Measurements from ENCODE around the gene POLR2L. TPM values are rescaled to one million over a fixed set of nuclear protein-coding genes. Genes with fewer than 3 reads are reported as not detected.

Gene POLR2L
- total and polyA plus RNA-seq, 2 of the 13 experiments (the other 11 are each of a cell fraction or from before 2014, with no cell fraction given): 104 to 114 TPM

DNA sequence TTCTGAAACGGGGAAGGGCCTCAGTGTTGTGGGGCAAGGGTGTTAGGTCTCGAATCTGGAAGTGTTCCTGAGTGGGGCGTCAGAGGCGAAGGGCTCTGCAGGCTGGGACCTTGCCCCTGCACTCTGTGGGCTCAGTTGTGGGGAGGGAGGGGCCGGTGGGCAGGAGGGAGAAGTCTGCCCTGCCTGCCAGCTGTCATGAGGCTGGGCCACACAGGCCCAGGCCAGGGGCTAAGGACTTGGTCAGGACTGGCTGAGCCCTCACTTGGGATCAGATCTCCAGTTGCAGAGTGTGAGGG is 14.5 kb downstream of the POLR2L start, which contains the start of gene CRACR2B:
TSS of gene CRACR2B (plus strand) at position 23 of the 296 bp plus-strand sequence. CDS start 689 bp downstream, outside the sequence.
- Histone ChIP-seq H3K27me3 (ENCODE audit: control insufficient read depth in 1 of 2, insufficient read depth in 2 of 2, low read length in 2 of 2) (no peaks in the 10 kb centered on the region), H3K27ac (ENCODE audit: extremely low read length, insufficient read depth, low read length) (peak within 1 kb of the TSS; percentile 77), H3K4me2 (ENCODE audit: low read depth, low read length) (peak within 1 kb of the TSS; percentile 91), H3K36me3 (replicated peaks in 1 of 2; ENCODE audit: control insufficient read depth in 1 of 2, insufficient read depth in 2 of 2, low read length in 2 of 2) (peaks cover 1 to 12% of the 10 kb centered on the region in 2 experiments; a peak in 2 of 5 replicates), H3K9me3 (ENCODE audit: low read length) (no peaks in the 10 kb centered on the region), H4K20me1 (ENCODE audit: insufficient read depth, low read length) (no peaks in the 10 kb centered on the region), H2AFZ (ENCODE audit: low read length) (no peak within 1 kb of the TSS), H3K9ac (ENCODE audit: insufficient read depth, low read depth, low read length) (peak within 1 kb of the TSS; percentile 74), H3K79me2 (ENCODE audit: insufficient read depth, low read length) (no peaks in the 10 kb centered on the region), H3K4me1 (ENCODE audit: insufficient read depth, low read length) (peaks cover 70% of the 10 kb centered on the region), H3K4me3 (replicated peaks in 1 of 3; ENCODE audit: insufficient read depth in 1 of 3, low read depth in 2 of 3, low read length in 3 of 3) (peak within 1 kb of the TSS; percentile 69 to 83 (median 80))
- ChIA-PET POLR2A (interaction anchor here (1.8 to 16.1 kb wide), 3 partner anchors 9 to 19 kb away, joined by 9 to 264 read pairs (median 141); partner anchors contain the start of genes PNPLA2, POLR2L, RPLP2 and TSPAN4), CTCF (ENCODE audit: low intra/inter-chr PET ratio, low total read pairs) (no interaction called here)
- FAIRE-seq (no peak), ATAC-seq (peak; percentile 7), DNase-seq (ENCODE audit: low spot score) (no peak)
- intact Hi-C loops (cut with micrococcal nuclease; ENCODE audit: unreplicated experiment): no loop called here
- in situ Hi-C loops (cut with HindIII; ENCODE audit: extremely low pct_ligation_motif_present, low pct_unique_long_range_greater_than_20kb): no loop called here
- TF ChIP-seq HNRNPL (IDR thresholded peaks at IDR 0.05; ENCODE audit: low read depth, low read length) (0 out of 2 replicates have a peak, but pooled peaks have one; percentile 32), ZMAT3 (CRISPR knock-in tag; conservative IDR thresholded peaks at IDR 0.05) (0 out of 2 replicates have a peak, but pooled peaks have one; percentile 22), ZNF224 (CRISPR knock-in tag; IDR thresholded peaks at IDR 0.05) (0 out of 2 replicates have a peak, but pooled peaks have one; percentile 12), ZSCAN25 (CRISPR knock-in tag; IDR thresholded peaks at IDR 0.05) (0 out of 2 replicates have a peak, but pooled peaks have one; percentile 41), EEA1 (CRISPR knock-in tag; IDR thresholded peaks at IDR 0.05; ENCODE audit: borderline replicate concordance) (0 out of 2 replicates have a peak, but pooled peaks have one; percentile 4), ZNF230 (CRISPR knock-in tag; IDR thresholded peaks at IDR 0.05) (0 out of 2 replicates have a peak, but pooled peaks have one; percentile 52), NCOA2 (CRISPR knock-in tag; IDR thresholded peaks at IDR 0.05) (no peak), PAX8 (CRISPR knock-in tag; IDR thresholded peaks at IDR 0.05; ENCODE audit: borderline replicate concordance) (no peak), NPAS2 (CRISPR knock-in tag; IDR thresholded peaks at IDR 0.05; ENCODE audit: borderline replicate concordance) (0 out of 2 replicates have a peak, but pooled peaks have one; percentile 32), NFKBIZ (CRISPR knock-in tag; IDR thresholded peaks at IDR 0.05) (no peak), ZNF225 (CRISPR knock-in tag; IDR thresholded peaks at IDR 0.05) (0 out of 2 replicates have a peak, but pooled peaks have one; percentile 14), ZNF678 (CRISPR knock-in tag; IDR thresholded peaks at IDR 0.05) (0 out of 2 replicates have a peak, but pooled peaks have one; percentile 3)
- TF ChIP-seq, protein P1, sequence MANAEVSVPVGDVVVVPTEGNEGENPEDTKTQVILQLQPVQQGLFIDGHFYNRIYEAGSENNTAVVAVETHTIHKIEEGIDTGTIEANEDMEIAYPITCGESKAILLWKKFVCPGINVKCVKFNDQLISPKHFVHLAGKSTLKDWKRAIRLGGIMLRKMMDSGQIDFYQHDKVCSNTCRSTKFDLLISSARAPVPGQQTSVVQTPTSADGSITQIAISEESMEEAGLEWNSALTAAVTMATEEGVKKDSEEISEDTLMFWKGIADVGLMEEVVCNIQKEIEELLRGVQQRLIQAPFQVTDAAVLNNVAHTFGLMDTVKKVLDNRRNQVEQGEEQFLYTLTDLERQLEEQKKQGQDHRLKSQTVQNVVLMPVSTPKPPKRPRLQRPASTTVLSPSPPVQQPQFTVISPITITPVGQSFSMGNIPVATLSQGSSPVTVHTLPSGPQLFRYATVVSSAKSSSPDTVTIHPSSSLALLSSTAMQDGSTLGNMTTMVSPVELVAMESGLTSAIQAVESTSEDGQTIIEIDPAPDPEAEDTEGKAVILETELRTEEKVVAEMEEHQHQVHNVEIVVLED (CRISPR knock-in tag; IDR thresholded peaks at IDR 0.05; ENCODE audit: borderline replicate concordance): no peak
- TF ChIP-seq, protein P2, sequence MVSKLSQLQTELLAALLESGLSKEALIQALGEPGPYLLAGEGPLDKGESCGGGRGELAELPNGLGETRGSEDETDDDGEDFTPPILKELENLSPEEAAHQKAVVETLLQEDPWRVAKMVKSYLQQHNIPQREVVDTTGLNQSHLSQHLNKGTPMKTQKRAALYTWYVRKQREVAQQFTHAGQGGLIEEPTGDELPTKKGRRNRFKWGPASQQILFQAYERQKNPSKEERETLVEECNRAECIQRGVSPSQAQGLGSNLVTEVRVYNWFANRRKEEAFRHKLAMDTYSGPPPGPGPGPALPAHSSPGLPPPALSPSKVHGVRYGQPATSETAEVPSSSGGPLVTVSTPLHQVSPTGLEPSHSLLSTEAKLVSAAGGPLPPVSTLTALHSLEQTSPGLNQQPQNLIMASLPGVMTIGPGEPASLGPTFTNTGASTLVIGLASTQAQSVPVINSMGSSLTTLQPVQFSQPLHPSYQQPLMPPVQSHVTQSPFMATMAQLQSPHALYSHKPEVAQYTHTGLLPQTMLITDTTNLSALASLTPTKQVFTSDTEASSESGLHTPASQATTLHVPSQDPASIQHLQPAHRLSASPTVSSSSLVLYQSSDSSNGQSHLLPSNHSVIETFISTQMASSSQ (IDR thresholded peaks at IDR 0.05; ENCODE audit: low read depth): no peak
- TF ChIP-seq, protein P2 (CRISPR knock-in tag; IDR thresholded peaks at IDR 0.05; ENCODE audit: borderline replicate concordance): 0 out of 2 replicates have a peak, but pooled peaks have one; percentile 21
- 0% methylated on average over 1 of the region's 5 CpGs for WGBS (ENCODE audit: low lambda C conversion rate)
- no TSS peak for BruUV-seq (replicated peaks)
